Caco-2 (cell line): ENCODE results near the gene ADAD2. TPM values are rescaled to one million over a fixed set of nuclear protein-coding genes. Genes with fewer than 3 reads are reported as not detected.

ENCODE experiments used
- BruUV-seq: library from RNA; stranded (reverse); fragments of 400-500 nt; replicated peaks from 2 replicates; lab custom pipeline; 2021; lab: Mats Ljungman, UMichigan
- CTCF ChIA-PET: fragments of 300-600 bp; sonication (Branson Sonifier 250); formaldehyde crosslinking; loops from one replicate; lab custom pipeline; 2022; ENCODE audit warnings: antibody characterized with exemption; lab: Charles Lee
- POLR2A ChIA-PET: fragments of 300-600 bp; sonication (Branson Sonifier 250); formaldehyde crosslinking; loops from one replicate; lab custom pipeline; 2022; ENCODE audit warnings: antibody characterized with exemption; lab: Charles Lee
- DNase-seq, 2 experiments: peaks; one replicate each; pipeline versions ENCODE4 v3.0.0 to v3.0.0-alpha.2; 2020 to 2022
- H3K27me3 ChIP-seq: replicated peaks from 2 replicates; pipeline ENCODE4 v1.6.0; 2011; ENCODE audit warnings: low read length; ENCODE audit not compliant: control insufficient read depth, insufficient read depth
- H3K36me3 ChIP-seq: 2 replicates; pipeline ENCODE4 v1.5.1; 2011; ENCODE audit warnings: low read length; ENCODE audit not compliant: control insufficient read depth, insufficient read depth
- H3K4me1 ChIP-seq: fragments of 250-450 bp; sonication (Bioruptor Pico); 2 replicates; pipeline ENCODE4 v1.5.1; 2020; ENCODE audit warnings: mild to moderate bottlenecking
- H3K4me3 ChIP-seq: 2 replicates; pipeline ENCODE4 v1.5.1; 2011; ENCODE audit warnings: low read depth, mild to moderate bottlenecking, control low read depth, low read length
- H3K9me3 ChIP-seq: fragments of 250-450 bp; sonication (Bioruptor Pico); 2 replicates; pipeline ENCODE4 v1.5.1; 2020; ENCODE audit warnings: mild to moderate bottlenecking, moderate library complexity
- H3K27ac Mint-ChIP-seq: one replicate; pipeline ENCODE4 v1.8.0; 2022; ENCODE audit warnings: mixed read lengths; ENCODE audit not compliant: unreplicated experiment
- H3K27me3 Mint-ChIP-seq: one replicate; pipeline ENCODE4 v1.8.0; 2022; ENCODE audit warnings: mixed read lengths; ENCODE audit not compliant: insufficient read depth, unreplicated experiment
- H3K36me3 Mint-ChIP-seq: one replicate; pipeline ENCODE4 v1.8.0; 2022; ENCODE audit warnings: mild to moderate bottlenecking, mixed read lengths; ENCODE audit not compliant: insufficient read depth, unreplicated experiment
- H3K4me1 Mint-ChIP-seq: one replicate; pipeline ENCODE4 v1.8.0; 2022; ENCODE audit warnings: low read depth, mixed read lengths; ENCODE audit not compliant: unreplicated experiment
- H3K4me3 Mint-ChIP-seq: one replicate; pipeline ENCODE4 v1.8.0; 2022; ENCODE audit warnings: mild to moderate bottlenecking, moderate library complexity, mixed read lengths; ENCODE audit not compliant: unreplicated experiment
- H3K9me3 Mint-ChIP-seq: one replicate; pipeline ENCODE4 v1.8.0; 2022; ENCODE audit warnings: mixed read lengths; ENCODE audit not compliant: unreplicated experiment
- CTCF ChIP-seq, 2 experiments: fragments of 200-600 bp in 1 of 2; IDR thresholded peaks; 1 replicate in 1 of 2; 2 replicates in 1 of 2; pipeline versions ENCODE4 v1.5.1 to v1.8.0; 2011 to 2022; ENCODE audit warnings: antibody characterized with exemption in 1 of 2, control low read depth in 1 of 2, inconsistent platforms in 1 of 2, low read depth in 1 of 2, low read length in 1 of 2, mild to moderate bottlenecking in 1 of 2, moderate library complexity in 1 of 2; ENCODE audit not compliant: insufficient read depth in 1 of 2, severe bottlenecking in 1 of 2, unreplicated experiment in 1 of 2
- intact Hi-C: fragments of 100-400 bp; cut with micrococcal nuclease; formaldehyde crosslinking; loops from one replicate; pipeline ENCODE4 v1.10.0; 2022; ENCODE audit not compliant: unreplicated experiment
- total RNA-seq: library from RNA; stranded (reverse); gene quantifications from 2 replicates; pipeline ENCODE4 v1.2.3, GENCODE V29; 2022

Gene ADAD2
- total RNA-seq, 1 experiment from 2014 or later: not detected

- Histone ChIP-seq H3K4me1 (no peaks in the 10 kb centered on the region; the same call in 1 of the 2 replicates), H3K4me3 (no peak overlapping the region), H3K27me3 (no peaks in the 10 kb centered on the region), H3K9me3 (no peaks in the 10 kb centered on the region), H3K36me3 (no peaks in the 10 kb centered on the region)
- Mint-ChIP-seq H3K4me3 (no peak overlapping the region), H3K4me1 (no peaks in the 10 kb centered on the region), H3K36me3 (no peaks in the 10 kb centered on the region), H3K27me3 (peaks cover 11% of the 10 kb centered on the region), H3K27ac (no peak overlapping the region), H3K9me3 (no peaks in the 10 kb centered on the region)
- ChIA-PET CTCF (no interaction called here), POLR2A (no interaction called here)
- intact Hi-C loops: no loop called here
- DNase-seq: no peak
- TF ChIP-seq CTCF (IDR thresholded peaks at IDR 0.05; ENCODE audit: insufficient read depth in 1 of 2, low read depth in 1 of 2, low read length in 1 of 2, severe bottlenecking in 1 of 2, unreplicated experiment in 1 of 2): no peak
- BruUV-seq: no TSS peak
Observed at GRCh38 chr16:84229471-84229870, 38.5 kb downstream of the ADAD2 start.

DNA sequence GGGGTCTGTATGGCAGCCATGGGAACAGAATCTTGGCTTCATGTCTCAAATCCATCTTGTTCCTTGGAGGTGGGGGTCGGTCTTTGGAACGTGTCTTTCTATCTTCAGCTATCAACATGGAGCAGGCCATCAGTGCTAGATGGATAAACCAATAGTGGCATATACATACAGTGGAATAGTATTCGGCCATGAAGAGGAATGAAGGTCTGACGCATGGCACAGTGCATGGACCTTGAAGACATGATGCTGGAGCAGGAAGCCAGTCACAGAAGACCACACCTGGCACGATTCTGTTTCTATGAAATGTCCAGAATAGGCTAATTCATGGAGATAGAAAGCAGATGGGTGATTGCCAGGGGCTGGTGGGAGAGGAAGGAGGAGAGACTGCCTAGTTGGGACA, 41.1 kb downstream of the ADAD2 start:
- no peak for TF ChIP-seq CTCF (IDR thresholded peaks at IDR 0.05; ENCODE audit: insufficient read depth in 1 of 2, low read depth in 1 of 2, low read length in 1 of 2, severe bottlenecking in 1 of 2, unreplicated experiment in 1 of 2)
- Mint-ChIP-seq H3K9me3 (no peaks in the 10 kb centered on the region), H3K36me3 (no peaks in the 10 kb centered on the region), H3K4me1 (no peaks in the 10 kb centered on the region), H3K4me3 (no peak overlapping the region), H3K27me3 (peaks cover 12% of the 10 kb centered on the region), H3K27ac (no peak overlapping the region)
- no peak for DNase-seq
- POLR2A ChIA-PET: no interaction called here
- H3K9me3 ChIP-seq: no peaks in the 10 kb centered on the region
- no peaks in the 10 kb centered on the region; the same call in 1 of the 2 replicates for H3K4me1 ChIP-seq
- H3K36me3 ChIP-seq: no peaks in the 10 kb centered on the region
- H3K4me3 ChIP-seq: no peak overlapping the region
- no TSS peak for BruUV-seq
- intact Hi-C loops: no loop called here
- no peaks in the 10 kb centered on the region for H3K27me3 ChIP-seq
- CTCF ChIA-PET: interaction anchor here (0.7 to 0.8 kb wide), 2 partner anchors 45 to 255 kb away, joined by 3 to 7 read pairs; partner anchors contain the start of gene TAF1C

GRCh38 chr16:84232969-84233368, 42.0 kb downstream of the ADAD2 start:
- Mint-ChIP-seq H3K9me3 (no peaks in the 10 kb centered on the region), H3K36me3 (no peaks in the 10 kb centered on the region), H3K27ac (no peak overlapping the region), H3K27me3 (peaks cover 19% of the 10 kb centered on the region), H3K4me1 (no peaks in the 10 kb centered on the region), H3K4me3 (no peak overlapping the region)
- Histone ChIP-seq H3K9me3 (no peaks in the 10 kb centered on the region), H3K4me1 (no peaks in the 10 kb centered on the region; the same call in 1 of the 2 replicates), H3K27me3 (no peaks in the 10 kb centered on the region), H3K36me3 (no peaks in the 10 kb centered on the region), H3K4me3 (no peak overlapping the region)
- no TSS peak for BruUV-seq
- CTCF ChIA-PET: interaction anchor here (0.7 to 0.8 kb wide), 2 partner anchors 46 to 254 kb away, joined by 3 to 7 read pairs; partner anchors contain the start of gene TAF1C
- intact Hi-C loops: no loop called here
- TF ChIP-seq CTCF (IDR thresholded peaks at IDR 0.05; ENCODE audit: insufficient read depth in 1 of 2, low read depth in 1 of 2, low read length in 1 of 2, severe bottlenecking in 1 of 2, unreplicated experiment in 1 of 2): no peak
- POLR2A ChIA-PET: interaction anchor here (0.5 kb wide), 1 partner anchor 797 kb away, joined by 5 read pairs; no protein-coding TSS in a partner anchor
- no peak for DNase-seq
